ENCODE measurements around the gene ELOVL3. TPM values are rescaled to one million over a fixed set of nuclear protein-coding genes. Genes with fewer than 3 reads are reported as not detected.
A peak's percentile ranks its signal among the peaks of the same experiment; 100 is the strongest.

The ELOVL3 gene
- total and polyA plus RNA-seq, 2 of the 13 experiments (the other 11 are each of a cell fraction or from before 2014, with no cell fraction given) = 0.58 to 0.69 TPM

- peak; percentile 7; the same call in 1 of the 2 replicates for TF ChIP-seq RXRB (CRISPR knock-in tag; IDR thresholded peaks at IDR 0.05; ENCODE audit: borderline replicate concordance)
- no peak for TF ChIP-seq KLF13 (CRISPR knock-in tag; IDR thresholded peaks at IDR 0.05)
- peak; percentile 72 for TF ChIP-seq SALL1 (CRISPR knock-in tag; IDR thresholded peaks at IDR 0.05)
- TF ChIP-seq FOSL1 (CRISPR knock-in tag; IDR thresholded peaks at IDR 0.05; ENCODE audit: borderline replicate concordance) = no peak
- TF ChIP-seq RFXANK (CRISPR knock-in tag; IDR thresholded peaks at IDR 0.05) = peak; percentile 65; the same call in 1 of the 2 replicates
- TF ChIP-seq HDAC1 (CRISPR knock-in tag; IDR thresholded peaks at IDR 0.05) = peak; percentile 92
- no peak for TF ChIP-seq TOPORS (CRISPR knock-in tag; IDR thresholded peaks at IDR 0.05)
- TF ChIP-seq ZNF234 (CRISPR knock-in tag; conservative IDR thresholded peaks at IDR 0.05) = no peak
- no peak for TF ChIP-seq PAWR (CRISPR knock-in tag; IDR thresholded peaks at IDR 0.05; ENCODE audit: borderline replicate concordance)
- no peak for TF ChIP-seq FOXO1 (CRISPR knock-in tag; IDR thresholded peaks at IDR 0.05)
- peak; percentile 80 for TF ChIP-seq ZGPAT (CRISPR knock-in tag; IDR thresholded peaks at IDR 0.05)
- TF ChIP-seq FLYWCH1 (CRISPR knock-in tag; IDR thresholded peaks at IDR 0.05) = no peak
- TF ChIP-seq DBP (CRISPR knock-in tag; IDR thresholded peaks at IDR 0.05; ENCODE audit: not compliant biosample characterization) = no peak
- TF ChIP-seq ZNF557 (CRISPR knock-in tag; IDR thresholded peaks at IDR 0.05) = no peak
- no peak; the same call in 1 of the 2 replicates for TF ChIP-seq ZBED4 (CRISPR knock-in tag; IDR thresholded peaks at IDR 0.05; ENCODE audit: borderline replicate concordance)
- no peak for TF ChIP-seq ZFP36L2 (CRISPR knock-in tag; IDR thresholded peaks at IDR 0.05)
- no peak for TF ChIP-seq PLRG1 (conservative IDR thresholded peaks at IDR 0.05)
- TF ChIP-seq JUNB (CRISPR knock-in tag; IDR thresholded peaks at IDR 0.05; ENCODE audit: borderline replicate concordance) = no peak
- no peak for TF ChIP-seq CC2D1A (CRISPR knock-in tag; IDR thresholded peaks at IDR 0.05)
- no peak for TF ChIP-seq ZNF616 (CRISPR knock-in tag; IDR thresholded peaks at IDR 0.05; ENCODE audit: low read depth)
- TF ChIP-seq NFE2 (CRISPR knock-in tag; IDR thresholded peaks at IDR 0.05) = no peak
- TF ChIP-seq SMARCC2 (IDR thresholded peaks at IDR 0.05) = no peak
- no peak for TF ChIP-seq ZMAT5 (CRISPR knock-in tag; IDR thresholded peaks at IDR 0.05; ENCODE audit: borderline replicate concordance, low read depth)
- TF ChIP-seq ZNF274 (CRISPR knock-in tag; IDR thresholded peaks at IDR 0.05) = peak; percentile 67
- no peak for TF ChIP-seq ZNF720 (CRISPR knock-in tag; IDR thresholded peaks at IDR 0.05)
- no peak for TF ChIP-seq GTF3A (CRISPR knock-in tag; conservative IDR thresholded peaks at IDR 0.05)
These were observed 19.2 kb downstream of the ELOVL3 start, which contains the start of gene GBF1 (continued) for GRCh38 chr10:102245082-102245931.

Data from HepG2 (cell line).